A549 (cell line): ENCODE measurements around the gene STIMATE. TPM values are rescaled to one million over a fixed set of nuclear protein-coding genes. Genes with fewer than 3 reads are reported as not detected.

Source experiments
- ATAC-seq, 2 experiments: fragments of 200-7000 bp in 1 of 2; fragments of >200 bp in 1 of 2; cut with Nextera tagmentation in 1 of 2; cut with Tn5 transposase in 1 of 2; 3 replicates each; pipeline versions ENCODE4 v1.8.0 to v1.9.1; 2018 to 2020; ENCODE audit warnings: mild to moderate bottlenecking in 1 of 2, moderate library complexity in 1 of 2
- CTCF ChIA-PET: fragments of 300-600 bp; sonication (Branson Sonifier 250); formaldehyde crosslinking; extraction: SDS; loops from one replicate; lab custom pipeline; 2021; ENCODE audit warnings: antibody characterized with exemption, inconsistent platforms; lab: Yijun Ruan, JAX
- POLR2A ChIA-PET: fragments of 350-600 bp; formaldehyde crosslinking; extraction: SDS; loops from one replicate; lab custom pipeline; 2021; ENCODE audit warnings: antibody characterized with exemption, inconsistent platforms; lab: Yijun Ruan, JAX
- DNase-seq, 2 experiments: peaks; one replicate each; pipeline versions ENCODE4 v3.0.0 to v3.0.0-alpha.2; 2011 to 2016; ENCODE audit warnings: low read depth in 1 of 2, low spot score in 1 of 2
- FAIRE-seq: peaks from 2 replicates; lab custom pipeline; 2011; peaks lifted over from hg19 to GRCh38; lab: Jason Lieb, UNC
- H3K27ac ChIP-seq, 2 experiments: fragments of >200 bp; sonication (Bioruptor Twin); formaldehyde crosslinking; 3 replicates each; pipeline ENCODE4 v1.5.1; 2016 to 2017
- H3K4me1 ChIP-seq: fragments of >200 bp; sonication (Bioruptor Twin); formaldehyde crosslinking; 3 replicates; pipeline ENCODE4 v1.6.1; 2016
- H3K4me2 ChIP-seq: fragments of >200 bp; sonication (Bioruptor Twin); formaldehyde crosslinking; 3 replicates; pipeline ENCODE4 v1.6.1; 2016
- H3K4me3 ChIP-seq: fragments of >200 bp; sonication (Bioruptor Twin); formaldehyde crosslinking; 3 replicates; pipeline ENCODE4 v1.5.1; 2016
- H3K9me3 ChIP-seq: fragments of >200 bp; sonication (Bioruptor Twin); formaldehyde crosslinking; 3 replicates; pipeline ENCODE4 v1.6.1; 2016
- BHLHE40 ChIP-seq: IDR thresholded peaks from 2 replicates; pipeline ENCODE4 v1.6.1; 2012; ENCODE audit warnings: low read depth, low read length, inconsistent platforms
- CEBPB ChIP-seq, 2 experiments: fragments of >200 bp in 1 of 2; sonication (Bioruptor Twin) in 1 of 2; formaldehyde crosslinking in 1 of 2; IDR thresholded peaks; 2 replicates each; pipeline ENCODE4 v1.6.1; 2012 to 2016
- CHD4 ChIP-seq: fragments of 200-600 bp; sonication (generic); IDR thresholded peaks from 2 replicates; pipeline ENCODE4 v1.6.1; 2016; ENCODE audit warnings: antibody characterized with exemption, mild to moderate bottlenecking, borderline replicate concordance
- EHF ChIP-seq: fragments of 250-450 bp; sonication (Bioruptor Pico); IDR thresholded peaks from 2 replicates; pipeline ENCODE4 v1.5.0; 2020; ENCODE audit warnings: mild to moderate bottlenecking
- EP300 ChIP-seq, 2 experiments: fragments of >200 bp; sonication (Bioruptor Twin); formaldehyde crosslinking; IDR thresholded peaks; 2 replicates in 1 of 2; 3 replicates in 1 of 2; pipeline ENCODE4 v1.6.1; 2016 to 2017
- ESRRA ChIP-seq: fragments of 150-350 bp; IDR thresholded peaks from 2 replicates; pipeline ENCODE4 v1.6.1; 2014; ENCODE audit warnings: mild to moderate bottlenecking, low read length, borderline replicate concordance
- FOSB ChIP-seq: fragments of 250-450 bp; sonication (Bioruptor Pico); IDR thresholded peaks from 2 replicates; pipeline ENCODE4 v1.5.0; 2020; ENCODE audit warnings: mild to moderate bottlenecking, moderate library complexity
- FOSL2 ChIP-seq, 2 experiments: fragments of 450-650 bp in 1 of 2; fragments of >200 bp in 1 of 2; sonication (Bioruptor Twin) in 1 of 2; formaldehyde crosslinking; IDR thresholded peaks; 2 replicates each; pipeline versions ENCODE4 v1.5.0 to v1.6.1; 2016 to 2020; ENCODE audit warnings: mild to moderate bottlenecking in 1 of 2, moderate library complexity in 1 of 2
- HDAC2 ChIP-seq: fragments of 200-600 bp; sonication (generic); IDR thresholded peaks from 2 replicates; pipeline ENCODE4 v1.6.1; 2016
- HEYL ChIP-seq: fragments of 250-450 bp; sonication (Bioruptor Pico); IDR thresholded peaks from 2 replicates; pipeline ENCODE4 v1.8.0; 2021; ENCODE audit warnings: mild to moderate bottlenecking, moderate library complexity
- JUNB ChIP-seq: fragments of >200 bp; sonication (Bioruptor Twin); formaldehyde crosslinking; IDR thresholded peaks from 2 replicates; pipeline ENCODE4 v1.6.1; 2016
- KDM5A ChIP-seq: fragments of 200-600 bp; sonication (generic); IDR thresholded peaks from 2 replicates; pipeline ENCODE4 v1.6.1; 2016; ENCODE audit warnings: antibody characterized with exemption, mild to moderate bottlenecking
- MAFK ChIP-seq: fragments of 450-650 bp; IDR thresholded peaks from 2 replicates; pipeline ENCODE4 v1.6.1; 2014; ENCODE audit not compliant: partially characterized antibody
- MAZ ChIP-seq: fragments of 150-350 bp; IDR thresholded peaks from 2 replicates; pipeline ENCODE4 v1.6.1; 2014; ENCODE audit warnings: antibody characterized with exemption, low read depth, low read length, borderline replicate concordance
- MYC ChIP-seq: IDR thresholded peaks from 2 replicates; pipeline ENCODE4 v1.6.1; 2012; ENCODE audit warnings: mild to moderate bottlenecking, inconsistent platforms, low read length, improper control_type of control experiment, borderline replicate concordance
- NFE2L2 ChIP-seq: fragments of 150-350 bp; conservative IDR thresholded peaks from 2 replicates; pipeline ENCODE4 v1.6.1; 2014; ENCODE audit warnings: low read length
- NPAS2 ChIP-seq: fragments of 250-450 bp; sonication (Bioruptor Pico); IDR thresholded peaks from 2 replicates; pipeline ENCODE4 v1.8.0; 2022; ENCODE audit warnings: mild to moderate bottlenecking, moderate library complexity, borderline replicate concordance
- NR3C1 ChIP-seq: fragments of >200 bp; sonication (Bioruptor Twin); formaldehyde crosslinking; IDR thresholded peaks from 3 replicates; pipeline ENCODE4 v1.6.1; 2017
- RAD21 ChIP-seq, 2 experiments: fragments of >200 bp in 1 of 2; sonication (Bioruptor Twin) in 1 of 2; formaldehyde crosslinking in 1 of 2; IDR thresholded peaks in 1 of 2; conservative IDR thresholded peaks in 1 of 2; 2 replicates in 1 of 2; 3 replicates in 1 of 2; pipeline ENCODE4 v1.6.1; 2012 to 2018; ENCODE audit warnings: inconsistent platforms in 1 of 2
- RNF2 ChIP-seq: fragments of 200-600 bp; sonication (generic); IDR thresholded peaks from 2 replicates; pipeline ENCODE4 v1.6.1; 2016; ENCODE audit warnings: low read depth, mild to moderate bottlenecking, antibody characterized with exemption, moderate library complexity, borderline replicate concordance
- SMC3 ChIP-seq: fragments of >200 bp; sonication (Bioruptor Twin); formaldehyde crosslinking; IDR thresholded peaks from 3 replicates; pipeline ENCODE4 v1.6.1; 2018; ENCODE audit warnings: inconsistent platforms
- SREBF2 ChIP-seq: fragments of 450-650 bp; IDR thresholded peaks from 2 replicates; pipeline ENCODE4 v1.6.1; 2014; ENCODE audit warnings: mild to moderate bottlenecking, moderate library complexity
- TFCP2L1 ChIP-seq: fragments of 250-450 bp; sonication (Bioruptor Pico); IDR thresholded peaks from 2 replicates; pipeline ENCODE4 v1.5.0; 2021; ENCODE audit warnings: mild to moderate bottlenecking
- ZC3H11A ChIP-seq: fragments of 450-650 bp; IDR thresholded peaks from 2 replicates; pipeline ENCODE4 v1.6.1; 2014; ENCODE audit warnings: antibody characterized with exemption, mild to moderate bottlenecking
- ZSCAN20 ChIP-seq: fragments of 250-450 bp; sonication (Bioruptor Pico); IDR thresholded peaks from 2 replicates; pipeline ENCODE4 v1.8.0; 2022; ENCODE audit warnings: mild to moderate bottlenecking, moderate library complexity
- WGBS: methylation state at CpG from one replicate; pipeline ENCODE4 v1.1.6; 2017; ENCODE audit errors: missing lambda C conversion rate; 5-methylcytosine and 5-hydroxymethylcytosine counted together
- polyA plus RNA-seq, 4 experiments: library from polyadenylated mRNA; depleted of rRNA in 3 of 4; stranded (reverse); fragments of >200 nt; fragmentation: RNase III in 1 of 4; extraction: RNeasy Plus Mini Kit Qiagen cat#74134 plus additional on column Dnase treatment in 1 of 4; gene quantifications; 2 replicates in 3 of 4; 3 replicates in 1 of 4; pipeline ENCODE4 v1.2.3, GENCODE V29; 2011 to 2017
- TF ChIP-seq, protein P1 (sequence below): fragments of >200 bp; sonication (Bioruptor Twin); formaldehyde crosslinking; IDR thresholded peaks from 3 replicates; pipeline ENCODE4 v1.6.1; 2016
- TF ChIP-seq, protein P2 (sequence below): IDR thresholded peaks from 2 replicates; pipeline ENCODE4 v1.6.1; 2012; ENCODE audit warnings: low read depth, borderline replicate concordance
- TF ChIP-seq, protein P3 (sequence below): fragments of 450-650 bp; IDR thresholded peaks from 2 replicates; pipeline ENCODE4 v1.6.1; 2014; ENCODE audit warnings: antibody characterized with exemption
- TF ChIP-seq, protein P4 (sequence below): fragments of >200 bp; sonication (Bioruptor Twin); formaldehyde crosslinking; IDR thresholded peaks from 2 replicates; pipeline ENCODE4 v1.6.1; 2016

STIMATE gene
- polyA plus RNA-seq, 2 of the 4 experiments (the other 2 are of a cell fraction) = 5.2 to 5.5 TPM

- ChIA-PET POLR2A (no interaction called here), CTCF (interaction anchor here (1.3 to 1.5 kb wide), 2 partner anchors 10 to 16 kb away, joined by 3 to 4 read pairs; no protein-coding TSS in a partner anchor)
- 88% methylated on average over 7 of the region's 7 CpGs for WGBS
Observed at GRCh38 chr3:52847726-52848125, 49.6 kb downstream of the STIMATE start.

DNA sequence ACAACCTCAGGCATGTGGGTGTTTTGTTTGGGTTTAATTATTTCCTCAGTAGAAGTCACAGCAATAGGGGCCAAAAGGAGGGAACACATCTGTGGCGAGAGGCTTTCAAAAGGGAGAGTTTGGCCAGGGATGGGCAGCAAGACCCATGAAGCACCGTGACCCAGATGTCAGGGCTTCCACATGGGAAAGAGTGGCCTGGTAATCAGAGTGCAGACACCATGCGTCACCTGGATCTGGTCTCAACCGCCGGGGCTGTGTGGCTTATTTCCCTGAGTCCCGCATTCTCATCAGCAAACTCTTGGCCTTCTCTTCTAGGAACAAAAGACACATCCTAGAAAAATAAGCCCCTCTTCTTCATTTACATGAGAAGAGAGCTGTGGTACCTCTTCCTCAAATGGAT lies 50.1 kb downstream of the STIMATE start:
- no peak overlapping the region for H3K4me3 ChIP-seq
- no peak overlapping the region for H3K4me2 ChIP-seq
- TF ChIP-seq NPAS2 (CRISPR knock-in tag) (no peak), NR3C1 (no peak), HEYL (CRISPR knock-in tag) (no peak), MAFK (no peak), SREBF2 (no peak), RNF2 (no peak), ZC3H11A (no peak)
- TF ChIP-seq, protein P1, sequence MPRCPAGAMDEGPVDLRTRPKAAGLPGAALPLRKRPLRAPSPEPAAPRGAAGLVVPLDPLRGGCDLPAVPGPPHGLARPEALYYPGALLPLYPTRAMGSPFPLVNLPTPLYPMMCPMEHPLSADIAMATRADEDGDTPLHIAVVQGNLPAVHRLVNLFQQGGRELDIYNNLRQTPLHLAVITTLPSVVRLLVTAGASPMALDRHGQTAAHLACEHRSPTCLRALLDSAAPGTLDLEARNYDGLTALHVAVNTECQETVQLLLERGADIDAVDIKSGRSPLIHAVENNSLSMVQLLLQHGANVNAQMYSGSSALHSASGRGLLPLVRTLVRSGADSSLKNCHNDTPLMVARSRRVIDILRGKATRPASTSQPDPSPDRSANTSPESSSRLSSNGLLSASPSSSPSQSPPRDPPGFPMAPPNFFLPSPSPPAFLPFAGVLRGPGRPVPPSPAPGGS = no peak
- POLR2A ChIA-PET = no interaction called here
- WGBS = 88% methylated on average over 6 of the region's 6 CpGs
- DNase-seq = no peak
- no peak overlapping the region for H3K27ac ChIP-seq
- no peaks in the 10 kb centered on the region for H3K9me3 ChIP-seq
- no peak for FAIRE-seq
- H3K4me1 ChIP-seq = no peaks in the 10 kb centered on the region
- CTCF ChIA-PET = no interaction called here
- ATAC-seq = no peak

More at GRCh38 chr3:52847726-52848125, 49.6 kb downstream of the STIMATE start:
- no peak for ATAC-seq
- no peaks in the 10 kb centered on the region for H3K9me3 ChIP-seq
- TF ChIP-seq, protein P2, sequence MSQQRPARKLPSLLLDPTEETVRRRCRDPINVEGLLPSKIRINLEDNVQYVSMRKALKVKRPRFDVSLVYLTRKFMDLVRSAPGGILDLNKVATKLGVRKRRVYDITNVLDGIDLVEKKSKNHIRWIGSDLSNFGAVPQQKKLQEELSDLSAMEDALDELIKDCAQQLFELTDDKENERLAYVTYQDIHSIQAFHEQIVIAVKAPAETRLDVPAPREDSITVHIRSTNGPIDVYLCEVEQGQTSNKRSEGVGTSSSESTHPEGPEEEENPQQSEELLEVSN = no peak
- no peak for TF ChIP-seq MAZ
- no peak for TF ChIP-seq NR3C1
- no peak for TF ChIP-seq TFCP2L1 (CRISPR knock-in tag)
- TF ChIP-seq NFE2L2 = no peak
- no peak for TF ChIP-seq EHF (CRISPR knock-in tag)
- TF ChIP-seq, protein P3, sequence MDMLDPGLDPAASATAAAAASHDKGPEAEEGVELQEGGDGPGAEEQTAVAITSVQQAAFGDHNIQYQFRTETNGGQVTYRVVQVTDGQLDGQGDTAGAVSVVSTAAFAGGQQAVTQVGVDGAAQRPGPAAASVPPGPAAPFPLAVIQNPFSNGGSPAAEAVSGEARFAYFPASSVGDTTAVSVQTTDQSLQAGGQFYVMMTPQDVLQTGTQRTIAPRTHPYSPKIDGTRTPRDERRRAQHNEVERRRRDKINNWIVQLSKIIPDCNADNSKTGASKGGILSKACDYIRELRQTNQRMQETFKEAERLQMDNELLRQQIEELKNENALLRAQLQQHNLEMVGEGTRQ = no peak
- TF ChIP-seq RAD21 (conservative IDR thresholded peaks at IDR 0.05 in 1 of 2, IDR thresholded peaks at IDR 0.05 in 1 of 2) = no peak
- TF ChIP-seq FOSB = no peak
- no peak for TF ChIP-seq ESRRA
- no peak for TF ChIP-seq MYC
- no peak for TF ChIP-seq ZSCAN20 (CRISPR knock-in tag)
- TF ChIP-seq EP300 (IDR thresholded peaks at IDR 0.05) = no peak
- no peak for TF ChIP-seq JUNB
- no peak for TF ChIP-seq CEBPB (IDR thresholded peaks at IDR 0.05)
- no peak for TF ChIP-seq MAFK
- TF ChIP-seq CHD4 = no peak
- no peak for TF ChIP-seq SREBF2
- TF ChIP-seq, all 56 proteins: peak for 0
- Histone ChIP-seq H3K4me1 (no peaks in the 10 kb centered on the region), H3K27ac (no peak overlapping the region), H3K4me3 (no peak overlapping the region), H3K4me2 (no peak overlapping the region)
- DNase-seq (no peak), FAIRE-seq (no peak)

GRCh38 chr3:52846432-52846965 lies 50.8 kb downstream of the STIMATE start:
- Histone ChIP-seq H3K4me1 (no peaks in the 10 kb centered on the region), H3K9me3 (no peaks in the 10 kb centered on the region), H3K27ac (no peak overlapping the region), H3K4me2 (no peak overlapping the region), H3K4me3 (no peak overlapping the region)
- 85% methylated on average over 15 of the region's 15 CpGs for WGBS
- FAIRE-seq (no peak), ATAC-seq (no peak), DNase-seq (no peak)
- ChIA-PET POLR2A (no interaction called here), CTCF (interaction anchor here (0.7 kb wide), 1 partner anchor 25 kb away, joined by 3 read pairs; no protein-coding TSS in a partner anchor)
- TF ChIP-seq, protein P4, sequence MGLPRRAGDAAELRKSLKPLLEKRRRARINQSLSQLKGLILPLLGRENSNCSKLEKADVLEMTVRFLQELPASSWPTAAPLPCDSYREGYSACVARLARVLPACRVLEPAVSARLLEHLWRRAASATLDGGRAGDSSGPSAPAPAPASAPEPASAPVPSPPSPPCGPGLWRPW = no peak
- no peak for TF ChIP-seq HDAC2
- TF ChIP-seq, protein P1 = no peak
- TF ChIP-seq SMC3 = no peak
- TF ChIP-seq NFE2L2 = no peak
- no peak for TF ChIP-seq FOSL2 (IDR thresholded peaks at IDR 0.05)
- TF ChIP-seq FOSL2 (CRISPR knock-in tag; IDR thresholded peaks at IDR 0.05) = no peak
- TF ChIP-seq MAZ = no peak
- TF ChIP-seq EHF (CRISPR knock-in tag) = no peak
- TF ChIP-seq BHLHE40 = no peak
- TF ChIP-seq, protein P3 = no peak
- TF ChIP-seq KDM5A = no peak
- no peak for TF ChIP-seq RNF2
